Upper lobe of right lung (tissue), 1 donor: ENCODE data around the gene PLET1. TPM values are rescaled to one million over a fixed set of nuclear protein-coding genes. Genes with fewer than 3 reads are reported as not detected.

Source experiments
- ATAC-seq: fragments of 200-7000 bp; cut with Tn5 transposase; one replicate; pipeline ENCODE4 v1.9.1; 2020; ENCODE audit warnings: mild to moderate bottlenecking, moderate library complexity
- DNase-seq: peaks from one replicate; pipeline ENCODE4 v3.0.0-alpha.2; 2020
- H3K27ac ChIP-seq: fragments of 200-600 bp; one replicate; pipeline ENCODE4 v1.8.0; 2022
- H3K27me3 ChIP-seq: fragments of 200-600 bp; one replicate; pipeline ENCODE4 v1.8.0; 2022; ENCODE audit warnings: mild to moderate bottlenecking
- H3K36me3 ChIP-seq: fragments of 200-600 bp; one replicate; pipeline ENCODE4 v1.8.0; 2022
- H3K4me1 ChIP-seq: fragments of 200-600 bp; one replicate; pipeline ENCODE4 v1.8.0; 2022
- H3K4me3 ChIP-seq: fragments of 200-600 bp; one replicate; pipeline ENCODE4 v1.8.0; 2022; ENCODE audit warnings: mild to moderate bottlenecking
- H3K9me3 ChIP-seq: fragments of 200-600 bp; one replicate; pipeline ENCODE4 v1.8.0; 2022
- CTCF ChIP-seq: fragments of 200-600 bp; IDR thresholded peaks from one replicate; pipeline ENCODE4 v1.8.0; 2022; ENCODE audit warnings: antibody characterized with exemption
- intact Hi-C: fragments of 100-400 bp; cut with DNase I; formaldehyde crosslinking; loops from one replicate; pipeline ENCODE4 v1.11.0; 2022
- total RNA-seq: library from RNA; stranded (reverse); fragmentation: NEBNext Ultra II Directional; extraction: Animal tissue kit (Norgen Biotek cat#: 25700); gene quantifications from one replicate; pipeline ENCODE4 v1.2.1, GENCODE V29; 2021
- donor health status: DM: no; HTN: yes; CAD: no; lungs with severe emphysema.

PLET1 gene
- total RNA-seq, 1 donor from 2014 or later, result not detected

GRCh38 chr11:112255067-112255720, 5.5 kb downstream of the PLET1 start:
- Histone ChIP-seq H3K27me3 (no peaks in the 10 kb centered on the region), H3K27ac (no peak overlapping the region), H3K36me3 (no peaks in the 10 kb centered on the region), H3K4me3 (no peak overlapping the region), H3K9me3 (no peaks in the 10 kb centered on the region), H3K4me1 (no peaks in the 10 kb centered on the region)
- no peak for TF ChIP-seq CTCF
- no peak for ATAC-seq
- no peak for DNase-seq
- intact Hi-C loops, result no loop called here

GRCh38 chr11:112253605-112254242, 6.9 kb downstream of the PLET1 start:
- Histone ChIP-seq H3K36me3 (no peaks in the 10 kb centered on the region), H3K4me3 (no peak overlapping the region), H3K4me1 (no peaks in the 10 kb centered on the region), H3K9me3 (no peaks in the 10 kb centered on the region), H3K27ac (no peak overlapping the region), H3K27me3 (no peaks in the 10 kb centered on the region)
- no peak for TF ChIP-seq CTCF
- ATAC-seq, result no peak
- intact Hi-C loops, result no loop called here
- DNase-seq, result no peak

- no peaks in the 10 kb centered on the region for H3K36me3 ChIP-seq
- TF ChIP-seq CTCF, result no peak
Observed at GRCh38 chr11:112249871-112250610, 10.6 kb downstream of the PLET1 start.

GRCh38 chr11:112248201-112248600, 12.5 kb downstream of the PLET1 start:
- no peaks in the 10 kb centered on the region for H3K4me1 ChIP-seq
- TF ChIP-seq CTCF, result no peak
- no peak overlapping the region for H3K4me3 ChIP-seq
- H3K27ac ChIP-seq, result no peak overlapping the region
- H3K9me3 ChIP-seq, result no peaks in the 10 kb centered on the region
- DNase-seq (no peak), ATAC-seq (no peak)
- no peaks in the 10 kb centered on the region for H3K36me3 ChIP-seq
- no peaks in the 10 kb centered on the region for H3K27me3 ChIP-seq
- intact Hi-C loops, result no loop called here

More at GRCh38 chr11:112249871-112250610, 10.6 kb downstream of the PLET1 start:
- no peaks in the 10 kb centered on the region for H3K4me1 ChIP-seq
- no peak overlapping the region for H3K27ac ChIP-seq
- DNase-seq, result no peak
- intact Hi-C loops, result no loop called here
- no peaks in the 10 kb centered on the region for H3K27me3 ChIP-seq
- H3K9me3 ChIP-seq, result no peaks in the 10 kb centered on the region
- ATAC-seq, result no peak
- H3K4me3 ChIP-seq, result no peak overlapping the region

- H3K36me3 ChIP-seq, result no peaks in the 10 kb centered on the region
- H3K4me1 ChIP-seq, result no peaks in the 10 kb centered on the region
- H3K27ac ChIP-seq, result no peak overlapping the region
- no peaks in the 10 kb centered on the region for H3K9me3 ChIP-seq
- H3K27me3 ChIP-seq, result no peaks in the 10 kb centered on the region
- no peak overlapping the region for H3K4me3 ChIP-seq
- DNase-seq, result no peak
- TF ChIP-seq CTCF, result no peak
- no peak for ATAC-seq
- intact Hi-C loops, result no loop called here
Observed at GRCh38 chr11:112247201-112247600, 13.5 kb downstream of the PLET1 start.
